COLO829 (cell line): Measurements from ENCODE around the gene AAR2.

ENCODE experiments used
- DNase-seq: peaks from one replicate; pipeline ENCODE4 v3.0.0; 2012; ENCODE audit warnings: low spot score

AAR2 gene

GRCh38 chr20:36279776-36280175 is 43.5 kb downstream of the AAR2 start:
- DNase-seq: no peak

GRCh38 chr20:36281785-36282380 is 45.6 kb downstream of the AAR2 start:
- no peak for DNase-seq

- no peak for DNase-seq
Observed at GRCh38 chr20:36284751-36285150, 48.5 kb downstream of the AAR2 start.

- no peak for DNase-seq
Observed at GRCh38 chr20:36285746-36286447, 49.6 kb downstream of the AAR2 start.

GRCh38 chr20:36297656-36298055 is 61.4 kb downstream of the AAR2 start:
- no peak for DNase-seq

GRCh38 chr20:36298061-36298460 is 61.8 kb downstream of the AAR2 start:
- DNase-seq: no peak

GRCh38 chr20:36298795-36299339 is 62.6 kb downstream of the AAR2 start:
- no peak for DNase-seq

- DNase-seq: no peak
Observed at GRCh38 chr20:36299459-36299858, 63.2 kb downstream of the AAR2 start.

- no peak for DNase-seq
Observed at GRCh38 chr20:36301359-36302119, 65.3 kb downstream of the AAR2 start.

- DNase-seq: no peak
Observed at GRCh38 chr20:36303020-36303595, 66.8 kb downstream of the AAR2 start.

GRCh38 chr20:36303831-36304230 is 67.6 kb downstream of the AAR2 start:
- DNase-seq: no peak

- no peak for DNase-seq
Observed at GRCh38 chr20:36304786-36305495, 68.7 kb downstream of the AAR2 start.

- DNase-seq: no peak
Observed at GRCh38 chr20:36305602-36306551, 69.6 kb downstream of the AAR2 start, which contains the start of gene DLGAP4. TSS of gene DLGAP4 (plus strand) at chr20:36306339. CDS start at chr20:36431718, 125,379 bp downstream.
